UCSD-AML1 (cell line): ENCODE data around the gene RABL6.

ENCODE experiments used
- DNase-seq: peaks from one replicate; lab custom pipeline; 2025; ENCODE audit not compliant: unreplicated experiment; lab: John Stamatoyannopoulos, UW

Gene RABL6

DNA sequence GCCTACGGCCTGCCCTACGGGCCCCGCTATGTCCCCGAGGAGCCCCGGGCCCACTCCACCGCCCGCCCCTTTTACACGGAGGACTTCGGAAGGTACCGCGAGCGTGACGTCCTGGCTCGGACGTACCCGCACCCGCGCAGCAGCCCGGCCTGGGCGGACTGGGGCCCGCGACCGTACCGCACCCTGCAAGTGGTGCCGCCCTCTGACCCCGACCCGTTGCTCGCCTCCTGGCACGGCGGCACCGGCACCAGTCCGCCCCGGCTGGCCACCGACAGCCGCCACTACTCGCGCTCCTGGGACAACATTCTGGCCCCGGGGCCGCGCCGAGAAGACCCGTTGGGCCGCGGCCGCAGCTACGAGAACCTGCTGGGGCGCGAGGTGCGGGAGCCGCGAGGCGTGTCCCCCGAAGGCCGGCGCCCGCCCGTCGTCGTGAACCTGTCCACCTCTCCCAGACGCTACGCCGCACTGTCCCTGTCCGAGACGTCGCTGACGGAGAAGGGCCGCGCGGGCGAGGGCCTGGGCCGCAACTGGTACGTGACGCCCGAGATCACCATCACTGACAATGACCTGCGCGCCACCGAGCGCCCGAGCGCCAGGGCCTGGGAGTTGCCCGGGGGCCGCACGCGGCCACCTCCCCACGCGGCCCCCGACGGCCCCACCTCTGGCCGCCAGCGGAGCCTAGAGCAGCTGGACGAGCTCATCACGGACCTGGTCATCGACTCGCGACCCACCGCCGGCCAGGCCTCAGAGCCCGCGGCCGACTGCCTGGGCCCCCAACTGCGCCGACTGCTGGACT, 37.9 kb downstream of the RABL6 start:
- DNase-seq = no peak

DNA sequence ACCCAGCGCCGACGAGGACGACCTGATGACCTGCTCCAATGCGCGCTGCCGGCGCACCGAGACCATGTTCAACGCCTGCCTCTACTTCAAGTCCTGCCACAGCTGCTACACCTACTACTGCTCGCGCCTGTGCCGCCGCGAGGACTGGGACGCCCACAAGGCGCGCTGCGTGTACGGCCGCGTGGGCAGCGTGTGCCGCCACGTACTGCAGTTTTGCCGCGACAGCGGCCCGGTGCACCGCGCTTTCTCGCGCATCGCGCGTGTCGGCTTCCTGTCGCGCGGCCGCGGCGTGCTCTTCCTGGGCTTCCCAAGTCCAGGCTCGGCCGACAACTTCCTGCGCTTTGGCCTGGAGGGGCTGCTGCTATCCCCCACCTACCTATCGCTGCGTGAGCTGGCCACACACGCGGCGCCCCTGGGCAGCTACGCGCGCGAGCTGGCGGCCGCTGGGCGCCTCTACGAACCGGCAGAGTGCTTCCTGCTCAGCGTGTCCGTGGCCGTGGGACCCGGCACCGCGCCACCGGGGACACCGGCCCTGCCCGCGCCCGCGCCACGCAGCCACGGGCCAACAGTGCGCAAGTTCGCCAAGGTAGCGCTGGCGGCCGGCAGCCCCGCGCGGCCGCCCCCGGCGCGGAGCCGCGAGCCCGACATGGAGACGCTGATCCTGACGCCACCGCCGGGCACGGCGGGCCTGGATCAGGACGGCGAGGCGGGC, 38.8 kb downstream of the RABL6 start:
- no peak for DNase-seq

DNA sequence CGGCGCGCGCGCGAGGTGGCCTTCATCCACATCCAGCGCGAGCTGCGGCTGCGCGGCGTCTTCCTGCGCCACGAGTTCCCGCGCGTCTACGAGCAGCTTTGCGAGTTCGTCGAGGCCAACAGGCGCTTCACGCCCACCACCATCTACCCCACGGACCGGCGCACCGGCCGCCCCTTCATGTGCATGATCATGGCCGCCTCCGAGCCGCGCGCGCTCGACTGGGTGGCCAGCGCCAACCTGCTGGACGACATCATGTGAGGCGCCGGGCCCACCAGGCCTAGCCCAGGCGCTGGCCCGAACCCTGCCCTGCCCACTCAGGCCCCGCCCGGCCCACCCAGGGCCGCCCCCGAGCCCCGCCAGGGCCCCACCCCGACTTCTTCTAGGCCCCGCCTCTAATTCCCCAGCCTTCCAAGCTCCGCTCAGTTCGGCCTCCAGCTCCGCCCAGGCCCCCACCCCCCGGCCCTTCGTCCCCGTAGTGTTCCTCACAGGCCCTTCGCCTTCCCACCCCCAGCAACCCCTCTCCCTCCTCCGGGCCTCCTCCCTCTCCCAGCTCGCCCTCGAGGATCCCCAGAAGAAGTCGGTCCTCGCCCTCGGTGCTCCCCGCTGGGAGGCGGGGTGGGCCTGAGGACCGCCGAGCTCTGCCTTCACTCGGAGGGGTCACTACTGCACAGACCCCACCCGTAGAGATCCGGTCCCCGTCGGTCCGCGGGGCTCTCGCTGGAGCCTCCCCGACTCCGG, 39.5 kb downstream of the RABL6 start:
- DNase-seq = peak; percentile 56

DNA sequence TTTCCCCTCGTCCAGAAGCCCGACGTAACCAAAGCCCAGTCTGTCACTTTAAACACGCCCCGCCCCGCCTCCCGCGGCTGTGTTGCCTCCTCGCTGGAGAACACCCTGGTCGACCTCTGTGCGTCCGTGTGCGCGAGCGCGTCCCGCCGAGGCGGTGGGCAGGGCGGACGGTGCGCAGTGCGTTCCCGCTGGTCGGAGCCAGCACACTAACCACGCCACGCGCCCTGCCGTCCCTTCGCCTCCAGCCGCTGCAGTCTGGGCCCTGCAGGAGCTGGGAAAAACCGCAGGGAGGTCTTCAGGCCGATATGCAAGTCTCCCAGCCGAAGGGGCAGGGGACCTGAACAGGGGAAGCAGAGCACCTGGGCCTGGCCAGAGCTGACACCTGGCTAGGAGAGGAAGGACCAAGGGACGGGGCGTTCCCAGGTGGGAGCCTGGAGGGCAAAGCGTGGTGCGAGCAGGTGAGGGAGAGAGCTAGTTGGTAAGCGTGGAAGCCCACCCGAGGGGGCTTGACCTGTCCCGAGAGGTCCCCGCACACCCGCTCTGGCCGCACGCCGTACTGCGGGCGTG, 40.2 kb downstream of the RABL6 start:
- DNase-seq = peak; percentile 89

DNA sequence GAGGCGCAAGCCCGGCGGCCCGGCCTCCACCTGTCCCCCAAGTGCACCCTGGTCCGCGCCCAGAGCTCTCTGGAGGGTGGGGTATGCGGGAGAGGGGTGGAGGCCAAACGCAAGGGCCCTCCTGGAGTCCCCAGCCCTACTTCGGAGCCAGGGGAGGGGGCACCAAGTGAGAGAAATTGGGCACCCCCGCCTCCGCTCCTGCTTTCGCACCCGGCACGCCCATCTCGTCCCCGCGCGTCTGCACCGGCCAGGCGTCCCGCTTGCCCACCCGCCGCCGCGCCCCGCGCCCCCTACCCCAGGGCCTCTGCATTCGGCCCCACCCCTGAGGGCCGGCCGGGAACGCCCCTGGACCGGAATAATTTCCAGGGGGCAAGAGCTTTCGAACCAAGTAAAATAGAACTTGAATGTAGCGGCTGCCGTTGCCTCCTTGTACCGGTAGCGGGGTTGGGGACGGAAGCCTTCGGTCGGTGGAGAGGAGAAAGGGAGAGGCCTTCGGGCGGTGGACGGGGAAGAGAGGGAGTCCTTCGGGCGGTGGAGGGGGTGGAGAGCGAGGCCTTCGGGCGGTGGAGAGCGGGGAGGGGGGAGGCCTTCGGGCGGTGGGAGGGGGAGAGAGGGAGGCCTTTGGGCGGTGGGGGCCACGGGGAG, 40.8 kb downstream of the RABL6 start:
- peak; percentile 74 for DNase-seq

DNA sequence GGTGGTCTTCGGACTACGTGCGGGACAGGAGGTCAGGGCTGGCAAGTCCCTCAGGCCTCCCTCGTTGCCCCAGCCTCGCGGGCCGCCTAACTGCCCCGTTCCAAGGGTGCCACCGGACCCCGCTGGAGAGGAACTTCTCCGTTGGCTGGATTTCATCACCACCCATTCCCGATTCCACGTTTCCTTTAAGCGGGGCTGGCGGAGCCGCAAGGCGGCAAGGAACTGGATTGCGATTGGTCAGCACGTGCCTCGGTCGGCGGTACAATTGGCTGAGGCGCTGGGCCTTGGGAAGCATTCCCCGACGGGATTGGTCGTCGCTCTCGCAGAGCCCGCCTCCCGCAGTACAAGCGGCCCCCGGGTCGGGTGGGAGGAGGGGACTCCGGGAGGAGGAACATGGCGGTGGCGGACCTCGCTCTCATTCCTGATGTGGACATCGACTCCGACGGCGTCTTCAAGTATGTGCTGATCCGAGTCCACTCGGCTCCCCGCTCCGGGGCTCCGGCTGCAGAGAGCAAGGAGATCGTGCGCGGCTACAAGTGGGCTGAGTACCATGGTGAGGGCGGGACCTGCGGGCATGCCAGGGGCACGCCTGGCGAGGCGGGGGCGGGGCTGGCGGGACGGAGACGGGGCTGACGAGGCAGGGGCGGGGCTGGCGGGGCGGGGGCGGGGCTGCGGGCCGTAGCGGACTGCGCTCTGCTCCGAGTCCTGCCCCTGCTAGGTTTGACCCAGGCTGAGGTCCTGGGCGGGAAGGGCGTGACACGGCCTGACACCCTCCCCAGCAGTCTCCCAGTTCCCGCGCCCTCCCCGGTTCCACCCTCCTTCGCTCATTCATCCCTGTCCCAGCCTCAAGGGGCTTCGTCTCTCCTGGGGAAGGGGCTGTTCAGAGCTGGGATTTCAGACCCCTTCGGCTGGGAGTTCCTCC, 41.6 kb downstream of the RABL6 start, which contains the start of gene PHPT1:
TSS of gene PHPT1 (plus strand) at position 372 of the 922 bp plus-strand sequence. CDS start at position 394, 22 bp downstream.
- peak; percentile 99 for DNase-seq

DNA sequence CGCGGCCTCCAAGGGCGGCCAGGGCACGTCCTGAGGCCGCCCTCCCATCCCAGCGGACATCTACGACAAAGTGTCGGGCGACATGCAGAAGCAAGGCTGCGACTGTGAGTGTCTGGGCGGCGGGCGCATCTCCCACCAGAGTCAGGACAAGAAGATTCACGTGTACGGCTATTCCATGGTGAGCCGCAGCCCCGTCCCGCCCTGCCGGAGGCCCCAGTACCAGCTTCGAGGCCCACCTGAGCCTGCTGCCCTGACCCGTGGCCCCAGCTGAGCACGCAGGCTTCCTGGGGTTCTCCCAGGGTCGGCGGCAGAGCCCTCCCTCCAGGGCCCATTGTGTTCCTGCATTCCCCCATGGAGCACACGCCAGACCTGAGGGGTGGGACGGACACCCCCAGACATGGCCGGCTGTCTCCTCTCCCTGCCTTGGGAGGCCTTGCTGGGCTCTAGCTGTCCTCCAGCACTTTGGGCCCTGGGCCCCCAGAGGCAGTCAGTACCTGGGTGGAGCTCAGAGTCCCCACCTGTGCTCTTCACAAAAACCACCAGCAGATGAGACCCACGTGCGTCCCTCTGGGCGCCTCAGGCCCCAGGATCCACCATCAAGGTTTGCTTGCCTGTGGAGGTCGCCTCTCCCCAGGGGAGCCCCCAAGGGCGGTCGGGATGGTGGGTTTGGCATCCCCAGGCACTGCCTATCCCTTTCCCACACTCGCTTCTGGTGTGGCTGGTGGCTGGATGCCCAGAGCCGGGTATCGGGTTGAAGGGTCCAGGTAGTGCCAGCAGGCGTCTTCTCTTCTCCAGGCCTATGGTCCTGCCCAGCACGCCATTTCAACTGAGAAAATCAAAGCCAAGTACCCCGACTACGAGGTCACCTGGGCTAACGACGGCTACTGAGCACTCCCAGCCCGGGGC, 42.5 kb downstream of the RABL6 start:
- DNase-seq = no peak

DNA sequence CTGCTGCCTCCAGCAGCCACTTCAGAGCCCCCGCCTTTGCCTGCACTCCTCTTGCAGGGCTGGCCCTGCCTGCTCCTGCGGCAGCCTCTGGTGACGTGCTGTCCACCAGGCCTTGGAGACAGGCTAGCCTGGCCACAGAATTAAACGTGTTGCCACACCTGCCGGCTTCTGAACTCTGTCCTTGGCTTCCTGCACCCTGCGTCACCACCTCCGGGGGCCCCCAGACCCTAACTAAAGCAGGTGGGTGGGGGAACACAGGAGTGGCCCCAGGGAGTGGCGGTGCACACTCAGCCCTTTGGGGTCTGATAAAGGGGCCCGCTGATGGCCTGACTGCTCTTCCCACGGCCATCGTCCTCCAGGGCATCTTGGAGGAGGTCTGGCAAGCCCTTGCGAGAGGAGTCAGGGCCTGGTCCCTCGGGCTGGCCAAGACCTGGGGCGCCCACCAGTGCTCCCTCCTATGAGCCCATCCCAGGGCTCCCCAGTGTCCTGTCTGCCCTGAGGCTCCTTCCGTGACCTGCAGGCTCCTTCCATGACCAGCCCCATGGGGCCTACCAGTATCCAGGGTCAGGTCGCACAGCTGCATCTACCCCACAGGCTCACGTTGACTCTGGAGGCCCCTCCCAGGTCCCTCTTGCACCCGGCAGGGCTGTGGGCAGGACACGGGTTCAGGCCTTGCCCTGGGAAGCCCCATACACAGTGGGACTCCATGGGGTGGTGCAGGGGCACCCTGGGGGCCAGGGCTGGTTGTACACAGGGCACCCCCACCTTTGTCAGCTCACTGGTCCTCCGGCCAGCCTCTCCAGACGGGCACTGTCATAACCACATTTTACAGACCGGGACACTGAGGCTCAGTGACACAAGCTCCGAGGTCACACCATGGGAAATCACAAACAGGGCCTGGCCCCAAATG, 43.4 kb downstream of the RABL6 start:
- no peak for DNase-seq

DNA sequence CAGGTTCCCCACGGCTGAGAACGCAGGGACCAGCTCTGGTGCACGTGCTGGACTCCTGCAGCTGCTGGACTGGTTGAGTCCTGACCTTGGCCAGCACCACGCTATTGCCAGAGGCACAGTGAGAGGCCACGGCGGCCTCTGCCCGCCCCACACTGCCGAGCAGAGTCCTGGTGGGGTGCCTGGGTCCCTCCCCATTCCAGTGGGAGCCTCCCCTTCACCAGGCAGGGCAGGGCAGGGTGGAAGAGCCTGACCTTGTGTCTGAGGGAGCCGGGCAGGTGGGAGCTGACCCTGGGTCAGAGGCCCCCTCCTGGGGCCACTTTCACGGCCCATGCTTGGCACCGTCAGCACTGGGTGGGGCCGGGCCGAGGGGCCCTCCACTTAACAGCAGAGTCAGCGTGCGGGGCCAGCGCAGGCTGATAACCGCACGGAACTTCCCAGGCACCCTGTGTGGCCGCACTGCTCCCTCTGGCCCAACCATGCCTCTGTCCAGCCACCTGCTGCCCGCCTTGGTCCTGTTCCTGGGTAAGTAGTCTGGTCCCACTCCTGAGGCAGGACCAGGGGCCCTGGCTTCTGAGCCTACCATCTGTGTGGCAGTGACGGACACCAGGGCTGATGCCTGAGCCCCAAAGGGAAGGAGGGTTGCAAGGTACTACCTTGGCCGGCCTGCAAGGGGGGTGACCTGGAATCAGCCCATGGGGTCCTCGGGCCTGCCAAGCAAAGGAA, 44.4 kb downstream of the RABL6 start, which contains the start of gene MAMDC4:
TSS of gene MAMDC4 (plus strand) at position 406 of the 723 bp plus-strand sequence. CDS start at position 477, 71 bp downstream.
- DNase-seq = no peak

DNA sequence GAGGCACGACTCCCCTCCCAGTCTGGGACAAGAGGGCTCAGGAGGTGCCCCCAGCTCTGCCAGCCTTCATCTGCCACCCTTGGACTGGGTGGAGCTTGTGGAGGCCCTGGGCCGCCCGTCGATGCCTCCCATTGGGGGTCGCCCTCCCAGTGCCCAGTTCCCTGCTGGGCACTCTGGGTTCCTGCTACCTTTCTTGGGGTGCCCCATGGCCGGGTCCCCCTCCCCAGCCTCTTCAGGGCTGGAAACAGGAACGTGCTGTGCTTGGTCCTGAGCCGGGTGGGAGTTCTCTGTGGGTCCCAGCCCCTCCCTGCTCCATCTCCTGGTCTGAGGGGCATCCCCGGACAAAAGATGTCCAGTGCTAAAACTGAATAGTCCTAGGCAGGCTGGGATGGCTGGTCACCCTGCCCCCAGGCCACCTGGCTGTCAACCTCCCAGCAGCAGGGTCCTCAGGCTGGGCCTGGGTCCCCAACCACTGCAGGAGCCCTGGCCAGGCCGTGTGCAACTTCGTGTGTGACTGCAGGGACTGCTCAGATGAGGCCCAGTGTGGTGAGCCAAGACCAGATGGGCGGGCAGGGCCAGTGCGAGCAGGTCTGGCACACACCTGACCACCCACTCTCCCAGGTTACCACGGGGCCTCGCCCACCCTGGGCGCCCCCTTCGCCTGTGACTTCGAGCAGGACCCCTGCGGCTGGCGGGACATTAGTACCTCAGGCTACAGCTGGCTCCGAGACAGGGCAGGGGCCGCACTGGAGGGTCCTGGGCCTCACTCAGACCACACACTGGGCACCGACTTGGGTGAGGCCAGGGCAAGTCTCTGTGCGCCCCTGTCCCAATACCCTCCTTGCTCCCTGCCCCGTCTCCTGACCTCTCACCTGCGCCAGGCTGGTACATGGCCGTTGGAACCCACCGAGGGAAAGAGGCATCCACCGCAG, 45.2 kb downstream of the RABL6 start:
- DNase-seq = no peak

DNA sequence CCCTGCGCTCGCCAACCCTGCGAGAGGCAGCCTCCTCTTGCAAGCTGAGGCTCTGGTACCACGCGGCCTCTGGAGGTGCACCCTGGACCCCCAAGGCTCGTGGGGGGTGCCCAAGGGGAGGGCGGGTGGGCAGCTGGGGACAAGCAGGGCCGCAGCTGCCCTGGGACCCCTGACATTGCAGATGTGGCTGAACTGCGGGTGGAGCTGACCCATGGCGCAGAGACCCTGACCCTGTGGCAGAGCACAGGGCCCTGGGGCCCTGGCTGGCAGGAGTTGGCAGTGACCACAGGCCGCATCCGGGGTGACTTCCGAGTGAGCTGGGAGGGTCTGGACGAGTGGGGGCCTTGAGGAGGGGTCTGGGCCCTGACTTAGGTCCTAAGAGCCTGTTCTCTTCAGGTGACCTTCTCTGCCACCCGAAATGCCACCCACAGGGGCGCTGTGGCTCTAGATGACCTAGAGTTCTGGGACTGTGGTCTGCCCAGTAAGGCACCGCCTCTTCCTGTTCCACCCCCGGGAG, 45.9 kb downstream of the RABL6 start:
- DNase-seq = no peak

DNA sequence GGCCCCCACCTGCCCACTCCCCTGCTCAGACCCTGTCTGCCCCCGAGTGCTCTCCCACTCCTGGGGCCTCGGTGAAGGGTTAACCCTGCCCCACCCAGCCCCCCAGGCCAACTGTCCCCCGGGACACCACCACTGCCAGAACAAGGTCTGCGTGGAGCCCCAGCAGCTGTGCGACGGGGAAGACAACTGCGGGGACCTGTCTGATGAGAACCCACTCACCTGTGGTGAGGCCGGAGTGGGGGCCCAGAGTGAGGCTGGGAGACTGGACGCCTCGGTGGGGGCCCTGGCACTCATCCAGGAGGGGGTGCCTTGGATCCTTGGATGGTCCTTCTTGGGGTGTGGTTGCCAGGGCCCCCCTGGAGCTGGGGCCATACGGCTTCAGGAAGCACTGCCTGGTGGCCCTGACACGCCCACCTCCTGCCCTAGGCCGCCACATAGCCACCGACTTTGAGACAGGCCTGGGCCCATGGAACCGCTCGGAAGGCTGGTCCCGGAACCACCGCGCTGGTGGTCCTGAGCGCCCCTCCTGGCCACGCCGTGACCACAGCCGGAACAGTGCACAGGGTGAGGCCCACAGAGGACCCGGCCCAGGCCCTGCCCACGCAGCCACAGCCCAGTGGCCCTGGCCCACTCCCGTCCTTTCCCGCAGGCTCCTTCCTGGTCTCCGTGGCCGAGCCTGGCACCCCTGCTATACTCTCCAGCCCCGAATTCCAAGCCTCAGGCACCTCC, 46.5 kb downstream of the RABL6 start:
- no peak for DNase-seq

DNA sequence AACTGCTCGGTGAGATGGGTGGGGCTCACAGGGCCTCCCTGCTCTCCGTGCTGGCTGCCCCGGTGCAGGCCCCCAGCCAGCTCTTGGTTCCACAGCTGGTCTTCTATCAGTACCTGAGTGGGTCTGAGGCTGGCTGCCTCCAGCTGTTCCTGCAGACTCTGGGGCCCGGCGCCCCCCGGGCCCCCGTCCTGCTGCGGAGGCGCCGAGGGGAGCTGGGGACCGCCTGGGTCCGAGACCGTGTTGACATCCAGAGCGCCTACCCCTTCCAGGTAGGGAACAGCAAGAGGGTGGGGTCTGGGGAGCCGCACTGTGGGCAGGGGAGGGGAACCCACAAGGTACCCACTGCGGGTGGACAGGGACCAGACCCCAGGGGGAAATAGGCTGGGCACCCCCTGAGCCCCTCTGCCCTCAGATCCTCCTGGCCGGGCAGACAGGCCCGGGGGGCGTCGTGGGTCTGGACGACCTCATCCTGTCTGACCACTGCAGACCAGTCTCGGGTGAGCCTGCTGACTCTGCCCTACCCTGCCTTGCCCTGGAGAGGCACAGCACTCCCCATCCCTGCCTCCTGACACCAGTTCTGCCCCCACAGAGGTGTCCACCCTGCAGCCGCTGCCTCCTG, 47.2 kb downstream of the RABL6 start:
- DNase-seq = no peak

DNA sequence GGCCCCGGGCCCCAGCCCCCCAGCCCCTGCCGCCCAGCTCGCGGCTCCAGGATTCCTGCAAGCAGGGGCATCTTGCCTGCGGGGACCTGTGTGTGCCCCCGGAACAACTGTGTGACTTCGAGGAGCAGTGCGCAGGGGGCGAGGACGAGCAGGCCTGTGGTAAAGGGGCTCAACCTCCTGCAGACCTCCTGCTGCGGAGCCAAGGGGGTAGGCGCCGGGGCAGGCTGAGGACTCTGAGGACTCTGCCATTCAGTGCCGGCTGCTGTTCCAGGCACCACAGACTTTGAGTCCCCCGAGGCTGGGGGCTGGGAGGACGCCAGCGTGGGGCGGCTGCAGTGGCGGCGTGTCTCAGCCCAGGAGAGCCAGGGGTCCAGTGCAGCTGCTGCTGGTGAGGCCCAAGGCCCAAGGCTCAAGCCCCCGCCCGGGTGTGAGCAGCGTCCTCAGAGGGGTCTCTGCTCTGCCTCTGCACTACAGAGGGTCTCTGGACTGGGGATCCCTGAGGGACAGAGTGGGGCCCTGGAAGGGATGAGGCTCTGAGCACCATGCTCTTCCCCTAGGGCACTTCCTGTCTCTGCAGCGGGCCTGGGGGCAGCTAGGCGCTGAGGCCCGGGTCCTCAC, 47.8 kb downstream of the RABL6 start:
- DNase-seq = no peak
